ENCODE data around the gene CYP2W1. TPM values are rescaled to one million over a fixed set of nuclear protein-coding genes. Genes with fewer than 3 reads are reported as not detected.
"Not testable (repeated sequence)": the region's sequence is repeated elsewhere in the genome, so short reads cannot be mapped to it uniquely, and the experiment has no call there.

The CYP2W1 gene
- total RNA-seq, 2 donors from 2014 or later: not detected

DNA sequence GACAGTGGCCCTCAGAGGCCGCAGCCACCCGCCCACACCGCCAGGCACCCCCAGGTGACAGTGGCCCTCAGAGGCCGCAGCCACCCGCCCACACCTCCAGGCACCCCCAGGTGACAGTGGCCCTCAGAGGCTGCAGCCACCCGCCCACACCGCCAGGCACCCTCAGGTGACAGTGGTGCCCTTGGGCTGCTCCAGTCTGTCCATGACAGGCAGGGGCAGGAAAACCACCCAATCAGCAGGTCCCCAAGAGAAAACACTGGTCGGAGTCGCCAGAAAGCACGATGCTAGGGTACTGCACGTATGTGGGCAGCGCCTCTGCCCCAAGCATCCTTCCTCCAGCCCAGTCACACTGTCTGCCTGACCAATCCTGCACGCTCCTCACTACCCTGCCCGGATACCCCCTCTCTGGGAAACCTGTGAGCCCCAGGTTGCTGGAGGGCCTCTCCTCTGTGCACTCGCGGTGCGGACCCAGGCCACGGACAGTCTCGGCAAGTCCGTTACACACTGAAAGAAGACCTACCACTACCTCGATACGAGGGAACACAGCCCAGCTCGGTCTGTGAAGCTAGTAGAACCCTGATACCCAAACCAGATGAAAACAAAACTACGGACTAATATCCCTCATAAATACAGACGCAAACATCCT is 49.7 kb downstream of the CYP2W1 start:
- DNase-seq (ENCODE audit: low spot score): no peak

DNA sequence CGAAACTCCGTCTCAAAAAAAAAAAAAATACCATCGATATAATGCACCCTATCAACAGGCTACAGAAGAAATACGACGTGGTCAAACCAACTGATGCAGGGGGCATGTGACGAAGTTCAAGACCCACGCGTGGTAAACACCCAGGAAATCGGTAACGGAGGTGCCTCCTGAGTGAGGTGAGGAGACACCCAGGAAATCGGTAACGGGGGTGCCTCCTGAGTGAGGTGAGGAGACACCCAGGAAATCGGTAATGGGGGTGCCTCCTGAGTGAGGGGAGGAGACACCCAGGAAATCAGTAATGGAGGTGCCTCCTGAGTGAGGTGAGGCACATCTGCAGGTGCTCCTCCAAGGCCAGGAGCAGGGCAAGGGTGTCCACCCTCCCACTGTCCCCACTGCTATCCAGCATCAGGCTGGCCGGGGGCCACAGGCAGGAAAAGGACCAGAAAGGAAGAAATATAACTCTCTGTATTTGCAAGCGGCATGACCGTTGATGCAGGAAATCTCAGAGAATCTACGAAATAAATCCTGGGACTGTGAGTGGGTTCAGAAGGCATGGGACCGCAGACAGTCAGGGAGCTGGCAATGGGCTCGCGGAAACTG is 50.7 kb downstream of the CYP2W1 start:
- intact Hi-C loops (cut with DNase I): loop anchor here in 1 of 2 donors (5.0 kb wide), 1 partner anchor 414 kb away; no protein-coding TSS in a partner anchor
- no peak for DNase-seq (ENCODE audit: low spot score)

More for the DNA sequence above, 49.7 kb downstream of the CYP2W1 start:
- intact Hi-C loops (cut with DNase I): loop anchor here in 1 of 2 donors (5.0 kb wide), 1 partner anchor 415 kb away; no protein-coding TSS in a partner anchor

DNA sequence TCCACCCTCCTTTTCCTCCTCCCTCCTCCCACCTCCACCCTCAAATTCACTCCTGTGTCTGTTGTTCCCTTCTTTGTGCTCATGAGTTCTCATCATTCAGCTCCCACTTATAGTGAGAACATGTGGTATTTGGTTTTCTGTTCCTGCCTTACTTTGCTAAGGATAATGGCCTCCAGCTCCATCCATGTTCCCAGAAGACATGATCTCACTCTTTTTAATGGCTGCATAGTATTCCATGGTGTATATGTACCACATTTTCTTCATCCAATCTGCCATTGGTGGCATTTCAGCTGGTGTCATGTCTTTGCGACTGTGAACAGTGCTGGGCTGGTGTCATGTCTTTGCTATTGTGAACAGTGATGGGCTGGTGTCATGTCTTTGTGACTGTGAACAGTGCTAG is 51.8 kb downstream of the CYP2W1 start:
- intact Hi-C loops (cut with DNase I): loop anchor here in 1 of 2 donors (5.0 kb wide), 1 partner anchor 413 kb away; no protein-coding TSS in a partner anchor
- DNase-seq (ENCODE audit: low spot score): not testable (repeated sequence)

DNA sequence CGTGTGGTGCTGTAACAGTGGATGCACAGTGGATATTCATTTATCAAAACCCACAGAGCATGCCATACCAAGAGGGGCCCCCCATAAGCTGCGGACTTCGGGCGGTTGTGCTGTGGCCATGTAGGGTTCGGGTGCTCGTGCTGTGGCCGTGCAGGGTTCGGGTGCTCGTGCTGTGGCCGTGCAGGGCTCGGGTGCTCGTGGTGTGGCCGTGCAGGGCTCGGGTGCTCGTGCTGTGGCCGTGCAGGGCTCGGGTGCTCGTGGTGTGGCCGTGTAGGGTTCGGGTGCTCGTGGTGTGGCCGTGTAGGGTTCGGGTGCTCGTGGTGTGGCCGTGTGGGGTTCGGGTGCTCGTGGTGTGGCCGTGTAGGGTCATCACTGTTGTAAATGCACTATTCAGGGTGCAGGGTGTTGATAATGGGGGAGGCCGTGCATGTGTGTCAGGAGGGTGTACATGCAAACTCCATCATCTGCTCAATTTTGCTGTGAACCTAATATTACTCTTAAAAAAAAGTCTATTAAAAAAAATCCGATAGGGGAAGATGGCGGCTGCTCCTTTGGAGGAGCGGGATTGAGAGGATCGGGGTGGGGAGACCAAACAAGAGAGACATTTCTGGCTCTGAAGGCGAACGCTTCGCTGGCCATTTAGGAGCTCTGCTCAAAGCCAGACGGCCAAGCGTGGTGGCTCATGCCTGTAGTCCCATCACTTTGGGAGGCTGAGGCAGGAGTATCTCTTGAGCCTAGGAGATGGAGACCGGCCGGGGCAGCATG is 53.4 kb downstream of the CYP2W1 start:
- DNase-seq (ENCODE audit: low spot score); intact Hi-C loops (cut with DNase I): not testable (repeated sequence)

Small RNAs within 50 kb of the gene (microRNA-seq; reads per million reads assigned to microRNA genes)
- gene MIR339 (ENCODE audit: borderline microRNAs expressed in 2 of 2): 330 to 347 reads per million in 2 donors

Other genes with a start within 250 kb of the CYP2W1 start
- 100 to 1,000 TPM; 110 to 132 TPM for gene SUN1, start 150.7 kb upstream of the CYP2W1 start, total RNA-seq
- gene GET4, start 106.6 kb upstream of the CYP2W1 start, total RNA-seq: 10 to 100 TPM; 13.2 to 16.3 TPM
- gene ADAP1, start 28.5 kb upstream of the CYP2W1 start, total RNA-seq: 10 to 100 TPM; 16.3 to 17.8 TPM
- 1 to 10 TPM; 5.9 to 8.4 TPM for gene COX19, start 7.6 kb upstream of the CYP2W1 start, total RNA-seq
- 10 to 100 TPM in 1 of 2 donors, 1 to 10 TPM in 1; 9.4 to 14.3 TPM for gene GPR146, start 61.4 kb downstream of the CYP2W1 start, total RNA-seq
- 1 to 10 TPM; 5.5 to 6.6 TPM for gene GPER1, start 104.9 kb downstream of the CYP2W1 start, total RNA-seq
- 10 to 100 TPM; 22.6 to 30.9 TPM for gene ZFAND2A, start 177.0 kb downstream of the CYP2W1 start, total RNA-seq
- gene UNCX, start 249.7 kb downstream of the CYP2W1 start, total RNA-seq: not detected

Measured in posterior vena cava (tissue), 2 donors.